Measurements from ENCODE around the gene RPL13A. TPM values are rescaled to one million over a fixed set of nuclear protein-coding genes. Genes with fewer than 3 reads are reported as not detected.

RPL13A gene
- total RNA-seq, 2 donors from 2014 or later = 4,603 to 5,026 TPM

GRCh38 chr19:49512970-49513745 is 25.8 kb downstream of the RPL13A start:
- H3K27me3 Mint-ChIP-seq (ENCODE audit: low read depth) = no peaks in the 10 kb centered on the region
- DNase-seq (peak; percentile 47 to 57), ATAC-seq (replicated peaks in 1 of 2) (peak; percentile 75 to 84)
- no peaks in the 10 kb centered on the region for H3K9me3 Mint-ChIP-seq
- peak overlapping the region; percentile 27 for H3K27ac Mint-ChIP-seq
- H3K36me3 Mint-ChIP-seq (ENCODE audit: insufficient read depth in 2 of 2) = no peaks in the 10 kb centered on the region
- peaks cover 36% of the 10 kb centered on the region for H3K4me1 Mint-ChIP-seq (ENCODE audit: low read depth)
- H3K4me3 Mint-ChIP-seq = peak overlapping the region; percentile 86 to 90

GRCh38 chr19:49513746-49514118 is 26.3 kb downstream of the RPL13A start:
- Mint-ChIP-seq H3K27me3 (ENCODE audit: low read depth) (no peaks in the 10 kb centered on the region), H3K9me3 (no peaks in the 10 kb centered on the region), H3K36me3 (ENCODE audit: insufficient read depth in 2 of 2) (no peaks in the 10 kb centered on the region), H3K27ac (peak overlapping the region; percentile 27), H3K4me1 (ENCODE audit: low read depth) (peaks cover 36% of the 10 kb centered on the region), H3K4me3 (peak overlapping the region; percentile 86 to 90)
- no peak for DNase-seq
- peak in 1 of 2 donors; percentile 6 for ATAC-seq (replicated peaks in 1 of 2)

- Mint-ChIP-seq H3K4me1 (ENCODE audit: low read depth) (peaks cover 36% of the 10 kb centered on the region), H3K36me3 (ENCODE audit: insufficient read depth in 2 of 2) (no peaks in the 10 kb centered on the region), H3K9me3 (no peaks in the 10 kb centered on the region), H3K27me3 (ENCODE audit: low read depth) (no peaks in the 10 kb centered on the region), H3K4me3 (peak overlapping the region; percentile 86 to 90), H3K27ac (no peak overlapping the region)
- no peak for ATAC-seq (replicated peaks in 1 of 2)
- no peak for DNase-seq
These were observed 26.7 kb downstream of the RPL13A start for GRCh38 chr19:49514151-49514550.

GRCh38 chr19:49515767-49516166 is 28.4 kb downstream of the RPL13A start:
- ATAC-seq (replicated peaks in 1 of 2) = no peak
- Mint-ChIP-seq H3K9me3 (no peaks in the 10 kb centered on the region), H3K27me3 (ENCODE audit: low read depth) (no peaks in the 10 kb centered on the region), H3K4me3 (no peak overlapping the region), H3K4me1 (ENCODE audit: low read depth) (peaks cover 36% of the 10 kb centered on the region), H3K36me3 (ENCODE audit: insufficient read depth in 2 of 2) (no peaks in the 10 kb centered on the region), H3K27ac (no peak overlapping the region)
- no peak for DNase-seq

- H3K4me1 Mint-ChIP-seq (ENCODE audit: low read depth) = peaks cover 21% of the 10 kb centered on the region
- no peak overlapping the region for H3K27ac Mint-ChIP-seq
- ATAC-seq (replicated peaks in 1 of 2) = no peak
- DNase-seq = no peak
- H3K9me3 Mint-ChIP-seq = no peaks in the 10 kb centered on the region
- no peak overlapping the region for H3K4me3 Mint-ChIP-seq
- no peaks in the 10 kb centered on the region for H3K36me3 Mint-ChIP-seq (ENCODE audit: insufficient read depth in 2 of 2)
- H3K27me3 Mint-ChIP-seq (ENCODE audit: low read depth) = no peaks in the 10 kb centered on the region
These were observed 30.6 kb downstream of the RPL13A start for GRCh38 chr19:49518033-49518432.

- Mint-ChIP-seq H3K4me1 (ENCODE audit: low read depth) (peaks cover 3% of the 10 kb centered on the region), H3K27me3 (ENCODE audit: low read depth) (no peaks in the 10 kb centered on the region), H3K36me3 (ENCODE audit: insufficient read depth in 2 of 2) (no peaks in the 10 kb centered on the region), H3K27ac (no peak overlapping the region), H3K4me3 (no peak overlapping the region), H3K9me3 (no peaks in the 10 kb centered on the region)
- no peak for DNase-seq
- no peak for ATAC-seq (replicated peaks in 1 of 2)
These were observed 33.4 kb downstream of the RPL13A start for GRCh38 chr19:49520705-49521319.

GRCh38 chr19:49524812-49525455 is 37.5 kb downstream of the RPL13A start:
- Mint-ChIP-seq H3K27ac (no peak overlapping the region), H3K27me3 (ENCODE audit: low read depth) (no peaks in the 10 kb centered on the region), H3K4me3 (no peak overlapping the region), H3K4me1 (ENCODE audit: low read depth) (peaks cover 18% of the 10 kb centered on the region), H3K36me3 (ENCODE audit: insufficient read depth in 2 of 2) (no peaks in the 10 kb centered on the region), H3K9me3 (no peaks in the 10 kb centered on the region)
- ATAC-seq (replicated peaks in 1 of 2) = no peak
- no peak for DNase-seq

- Mint-ChIP-seq H3K27ac (no peak overlapping the region), H3K9me3 (no peaks in the 10 kb centered on the region), H3K4me3 (peak overlapping the region; percentile 85 to 94), H3K4me1 (ENCODE audit: low read depth) (peaks cover 25% of the 10 kb centered on the region), H3K27me3 (ENCODE audit: low read depth) (no peaks in the 10 kb centered on the region), H3K36me3 (ENCODE audit: insufficient read depth in 2 of 2) (no peaks in the 10 kb centered on the region)
- no peak for DNase-seq
- ATAC-seq (replicated peaks in 1 of 2) = no peak
These were observed 40.9 kb downstream of the RPL13A start for GRCh38 chr19:49528211-49528771.

- peaks cover 11% of the 10 kb centered on the region for H3K27me3 Mint-ChIP-seq (ENCODE audit: low read depth)
- H3K4me3 Mint-ChIP-seq = no peak overlapping the region
- no peaks in the 10 kb centered on the region for H3K36me3 Mint-ChIP-seq (ENCODE audit: insufficient read depth in 2 of 2)
- no peak overlapping the region for H3K27ac Mint-ChIP-seq
- ATAC-seq (replicated peaks in 1 of 2) = no peak
- H3K9me3 Mint-ChIP-seq = no peaks in the 10 kb centered on the region
- peaks cover 40% of the 10 kb centered on the region for H3K4me1 Mint-ChIP-seq (ENCODE audit: low read depth)
- DNase-seq = no peak
These were observed 43.3 kb downstream of the RPL13A start for GRCh38 chr19:49530708-49531107.

GRCh38 chr19:49533551-49534488 is 46.4 kb downstream of the RPL13A start:
- no peaks in the 10 kb centered on the region for H3K36me3 Mint-ChIP-seq (ENCODE audit: insufficient read depth in 2 of 2)
- H3K27ac Mint-ChIP-seq = no peak overlapping the region
- peak overlapping the region; percentile 92 to 99 for H3K4me3 Mint-ChIP-seq
- ATAC-seq (replicated peaks in 1 of 2) (peak; percentile 88 to 89), DNase-seq (peak; percentile 87 to 90)
- H3K9me3 Mint-ChIP-seq = no peaks in the 10 kb centered on the region
- peaks cover 22% of the 10 kb centered on the region for H3K4me1 Mint-ChIP-seq (ENCODE audit: low read depth)
- peaks cover 11% of the 10 kb centered on the region for H3K27me3 Mint-ChIP-seq (ENCODE audit: low read depth)

GRCh38 chr19:49534632-49535385 is 47.4 kb downstream of the RPL13A start:
- DNase-seq = peak in 1 of 2 donors; percentile 15
- Mint-ChIP-seq H3K36me3 (ENCODE audit: insufficient read depth in 2 of 2) (no peaks in the 10 kb centered on the region), H3K4me1 (ENCODE audit: low read depth) (peaks cover 22% of the 10 kb centered on the region), H3K27ac (no peak overlapping the region), H3K4me3 (peak overlapping the region; percentile 92 to 99), H3K27me3 (ENCODE audit: low read depth) (peaks cover 11% of the 10 kb centered on the region), H3K9me3 (no peaks in the 10 kb centered on the region)
- ATAC-seq (replicated peaks in 1 of 2) = peak; percentile 12 to 22

GRCh38 chr19:49536921-49537462 is 49.6 kb downstream of the RPL13A start:
- Mint-ChIP-seq H3K27ac (no peak overlapping the region), H3K36me3 (ENCODE audit: insufficient read depth in 2 of 2) (no peaks in the 10 kb centered on the region), H3K4me1 (ENCODE audit: low read depth) (peaks cover 22% of the 10 kb centered on the region), H3K9me3 (no peaks in the 10 kb centered on the region), H3K27me3 (ENCODE audit: low read depth) (peaks cover 11% of the 10 kb centered on the region), H3K4me3 (no peak overlapping the region)
- DNase-seq (no peak), ATAC-seq (replicated peaks in 1 of 2) (no peak)

Data from activated T-cell treated with anti-CD3 and anti-CD28 coated beads, Interleukin-2, amount 50 U/mL, for 72 hours (primary cell).